ENCODE data around the gene C1orf35.

C1orf35 gene

DNA sequence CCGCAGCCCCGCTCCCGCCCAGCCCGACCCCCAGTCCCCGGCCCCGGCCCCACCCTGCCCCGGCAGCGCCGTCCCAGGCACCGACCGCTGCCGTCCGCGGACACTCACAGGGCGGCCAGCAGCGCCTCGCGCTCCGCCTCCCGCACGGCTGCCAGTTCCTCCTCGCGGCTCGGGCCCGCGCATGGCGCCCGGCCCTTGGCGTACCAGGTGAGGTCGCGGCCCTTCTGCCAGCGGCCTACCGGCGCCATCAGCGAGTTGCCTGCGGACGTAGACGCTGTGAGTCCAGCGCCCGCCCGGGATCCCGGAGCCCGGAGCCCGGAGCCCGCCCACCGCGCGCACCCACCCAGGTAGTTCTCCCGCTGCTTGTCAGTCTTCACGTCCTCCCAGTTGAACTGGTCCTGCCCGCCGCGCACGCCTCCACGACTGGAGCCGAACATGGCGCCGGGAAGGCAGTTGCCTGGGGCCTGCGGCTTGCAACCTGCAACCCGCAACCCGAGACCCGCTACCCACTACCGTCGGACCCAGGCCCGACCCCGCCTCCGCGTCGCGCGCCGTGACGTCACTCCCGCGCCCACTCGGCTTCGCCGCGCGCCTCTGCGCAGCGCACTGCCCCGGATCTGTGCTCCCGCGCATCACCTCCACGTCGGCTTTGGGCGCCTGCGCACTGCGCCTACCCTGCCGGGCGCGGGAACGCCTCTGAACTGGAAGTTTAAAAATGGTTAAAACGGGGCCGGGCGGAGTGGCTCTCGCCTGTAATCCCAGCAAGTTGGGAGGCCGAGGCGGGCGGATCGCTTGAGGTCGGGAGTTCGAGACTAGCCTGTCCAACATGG, at the start of gene C1orf35:
TSS of gene C1orf35 (minus strand) at position 535 of the 830 bp plus-strand sequence. CDS start at position 437, 98 bp downstream.
- peak; percentile 94 to 96 for DNase-seq

DNA sequence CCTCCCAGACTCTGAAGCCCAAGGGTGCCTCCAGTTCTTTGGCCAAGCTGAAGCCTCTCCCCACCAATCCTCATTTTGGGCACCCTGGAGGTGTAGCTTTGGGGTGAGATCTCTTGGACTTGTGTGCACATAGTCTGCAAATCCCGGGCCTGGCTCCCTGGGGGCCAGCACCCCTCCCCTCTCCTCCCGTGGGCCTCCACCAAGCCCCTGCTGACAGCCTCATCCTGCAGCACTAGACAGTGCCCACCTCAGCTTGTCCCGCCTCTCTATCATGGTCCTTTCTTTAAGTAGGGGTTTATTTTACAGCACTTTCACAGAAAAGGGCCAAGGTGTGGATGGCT, 49.8 kb upstream of the C1orf35 start:
- no peak for DNase-seq

DNA sequence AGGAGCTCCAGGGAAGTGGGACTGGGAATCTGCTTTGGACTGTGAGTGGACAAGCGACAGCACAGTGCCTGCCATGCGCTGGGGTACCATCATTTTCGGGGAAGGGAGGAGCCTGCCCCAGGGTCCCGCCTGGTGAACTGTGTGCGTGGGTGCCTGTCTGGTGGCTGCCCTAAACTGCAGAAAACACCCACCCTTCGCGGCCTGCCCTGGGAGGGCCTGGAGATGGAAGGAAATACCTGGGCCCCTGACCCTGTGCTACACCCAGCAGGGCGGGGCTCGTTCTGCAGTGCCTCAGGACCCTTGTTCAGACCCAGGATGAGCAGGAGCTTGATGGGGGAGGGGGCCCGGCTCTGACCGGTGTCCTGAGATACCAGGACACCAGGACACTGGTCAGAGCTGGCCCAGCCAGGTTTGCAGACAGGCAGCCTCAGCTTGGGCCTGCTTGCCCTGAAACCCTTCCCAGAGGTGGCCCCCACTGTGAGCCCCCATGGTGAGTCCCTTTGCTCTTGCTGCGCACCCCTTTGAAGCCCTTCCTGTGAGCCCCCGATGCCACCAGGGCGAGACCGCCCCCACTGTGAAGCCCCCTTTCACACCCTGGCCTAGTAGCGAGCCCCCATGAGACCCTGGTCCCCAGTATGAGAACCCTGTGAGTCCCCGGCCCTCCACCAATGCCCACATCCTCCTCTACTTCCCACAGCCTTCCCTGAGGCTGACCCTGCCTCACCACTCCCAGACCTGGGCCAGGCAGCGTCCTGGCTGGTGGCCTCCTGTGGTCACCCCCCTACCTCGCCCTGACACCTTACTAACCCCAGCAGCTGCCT, 49.2 kb upstream of the C1orf35 start:
- no peak for DNase-seq

- DNase-seq, result no peak
Measured at GRCh38 chr1:228151180-228151925, 48.2 kb upstream of the C1orf35 start.

DNA sequence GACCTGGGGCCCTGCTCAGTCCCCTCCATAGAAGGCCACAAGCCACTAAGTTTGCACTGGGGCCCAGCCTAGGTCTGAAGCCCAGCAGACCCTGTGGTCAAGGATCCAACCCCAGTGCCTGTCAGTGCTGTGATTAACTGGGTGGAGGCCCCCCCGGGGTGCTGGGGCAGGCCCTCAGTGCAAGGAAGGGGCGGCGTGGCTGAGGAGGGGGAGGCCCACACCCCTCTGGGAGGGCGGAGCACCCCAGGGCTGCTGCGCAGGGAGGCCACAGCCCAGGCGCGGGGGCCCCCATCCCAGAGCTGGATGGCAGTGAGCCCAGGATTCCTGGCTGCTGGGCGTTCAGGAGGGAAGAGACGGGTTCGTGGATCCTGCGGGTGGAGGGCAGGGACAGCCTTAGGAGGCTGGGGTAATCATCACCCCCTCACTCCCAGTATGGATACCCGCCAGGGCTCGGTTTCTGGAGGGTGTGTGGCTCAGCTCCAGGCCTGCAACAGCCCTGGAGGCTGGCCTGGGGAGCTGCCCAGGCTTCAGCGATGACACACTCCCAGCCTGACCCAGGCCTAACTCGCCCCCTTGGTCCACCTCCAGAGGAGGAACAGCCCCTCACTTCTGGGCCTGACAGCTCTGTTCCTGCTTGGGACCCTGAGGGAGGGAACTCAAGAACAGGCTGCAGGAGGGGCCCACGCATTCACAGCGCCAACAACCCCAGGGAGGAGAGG, 47.5 kb upstream of the C1orf35 start:
- peak in 1 of 2 experiments; percentile 24 for DNase-seq

GRCh38 chr1:228150120-228150460, 47.0 kb upstream of the C1orf35 start:
- DNase-seq, result no peak

- DNase-seq, result no peak
Measured at GRCh38 chr1:228149406-228150119, 46.4 kb upstream of the C1orf35 start, which contains the start of gene GJC2. GJC2 (plus strand) TSS chr1:228149930; CDS start chr1:228157759, 7,829 bp downstream.

DNA sequence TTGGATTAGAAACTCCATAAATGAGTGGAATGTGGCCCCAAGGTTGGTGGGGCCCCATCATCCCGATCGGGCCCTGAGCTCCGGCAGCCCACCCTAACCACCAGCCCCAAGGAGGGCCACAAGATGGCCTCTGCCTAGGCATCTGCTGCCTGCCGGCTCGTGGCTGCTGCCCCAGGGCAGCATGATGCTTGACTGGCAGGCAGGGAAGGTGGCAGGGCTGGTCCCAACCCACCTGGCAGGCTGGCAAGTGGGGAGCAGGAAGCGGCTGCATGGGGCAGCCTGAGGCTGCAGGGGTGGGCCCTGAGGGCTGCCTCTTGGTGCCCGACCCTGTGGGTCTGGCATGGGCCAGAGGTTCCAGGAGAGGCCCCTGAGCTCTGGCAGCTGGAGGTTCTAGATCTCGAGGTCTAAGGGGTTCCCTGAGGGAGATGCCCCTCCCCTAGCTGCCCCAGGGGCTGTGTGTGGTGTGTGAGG, 45.8 kb upstream of the C1orf35 start:
- no peak for DNase-seq

DNA sequence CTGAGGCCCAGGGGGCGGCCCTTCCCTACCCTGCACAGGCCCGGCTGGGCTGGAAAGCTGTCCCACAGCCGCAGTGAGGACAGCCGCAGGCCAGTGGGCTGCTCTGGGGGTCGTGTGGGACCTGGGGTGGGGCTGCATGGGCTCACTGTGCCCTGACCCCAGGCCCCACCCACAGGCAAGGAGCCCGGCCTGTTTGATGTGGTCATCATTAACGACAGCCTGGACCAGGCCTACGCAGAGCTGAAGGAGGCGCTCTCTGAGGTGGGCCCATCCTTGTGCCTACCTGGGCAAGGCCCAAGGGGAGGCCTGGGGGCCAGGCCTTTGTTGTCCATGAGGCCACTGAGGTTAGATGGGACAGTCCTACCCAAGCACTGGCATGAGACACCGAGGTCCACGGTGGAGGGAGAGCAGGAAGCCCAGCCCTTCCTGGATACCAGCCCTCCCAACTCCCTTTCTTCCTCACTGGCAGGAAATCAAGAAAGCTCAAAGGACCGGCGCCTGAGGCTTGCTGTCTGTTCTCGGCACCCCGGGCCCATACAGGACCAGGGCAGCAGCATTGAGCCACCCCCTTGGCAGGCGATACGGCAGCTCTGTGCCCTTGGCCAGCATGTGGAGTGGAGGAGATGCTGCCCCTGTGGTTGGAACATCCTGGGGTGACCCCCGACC, 45.2 kb upstream of the C1orf35 start:
- DNase-seq, result no peak

GRCh38 chr1:228147768-228148167, 44.6 kb upstream of the C1orf35 start:
- DNase-seq, result no peak

DNA sequence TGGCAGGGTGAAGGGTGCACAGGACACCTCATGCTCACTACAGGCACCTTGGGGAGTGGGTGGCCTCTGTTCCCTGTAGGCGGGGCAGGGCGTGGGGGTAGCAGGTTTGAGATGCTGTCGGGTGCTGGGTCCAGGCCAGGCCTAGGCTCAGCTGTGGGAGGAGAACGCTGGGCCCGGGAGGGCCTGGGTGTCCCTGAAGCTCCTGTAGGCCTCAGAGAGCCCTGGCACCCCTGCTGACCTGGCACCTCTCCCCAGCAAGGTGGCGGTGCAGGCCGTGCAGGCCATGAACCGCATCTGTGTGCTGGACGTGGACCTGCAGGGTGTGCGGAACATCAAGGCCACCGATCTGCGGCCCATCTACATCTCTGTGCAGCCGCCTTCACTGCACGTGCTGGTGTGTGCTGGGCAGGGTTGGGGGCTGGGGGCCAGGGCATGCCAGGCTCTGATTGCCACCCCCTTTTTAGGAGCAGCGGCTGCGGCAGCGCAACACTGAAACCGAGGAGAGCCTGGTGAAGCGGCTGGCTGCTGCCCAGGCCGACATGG, 44.1 kb upstream of the C1orf35 start:
- no peak for DNase-seq

DNA sequence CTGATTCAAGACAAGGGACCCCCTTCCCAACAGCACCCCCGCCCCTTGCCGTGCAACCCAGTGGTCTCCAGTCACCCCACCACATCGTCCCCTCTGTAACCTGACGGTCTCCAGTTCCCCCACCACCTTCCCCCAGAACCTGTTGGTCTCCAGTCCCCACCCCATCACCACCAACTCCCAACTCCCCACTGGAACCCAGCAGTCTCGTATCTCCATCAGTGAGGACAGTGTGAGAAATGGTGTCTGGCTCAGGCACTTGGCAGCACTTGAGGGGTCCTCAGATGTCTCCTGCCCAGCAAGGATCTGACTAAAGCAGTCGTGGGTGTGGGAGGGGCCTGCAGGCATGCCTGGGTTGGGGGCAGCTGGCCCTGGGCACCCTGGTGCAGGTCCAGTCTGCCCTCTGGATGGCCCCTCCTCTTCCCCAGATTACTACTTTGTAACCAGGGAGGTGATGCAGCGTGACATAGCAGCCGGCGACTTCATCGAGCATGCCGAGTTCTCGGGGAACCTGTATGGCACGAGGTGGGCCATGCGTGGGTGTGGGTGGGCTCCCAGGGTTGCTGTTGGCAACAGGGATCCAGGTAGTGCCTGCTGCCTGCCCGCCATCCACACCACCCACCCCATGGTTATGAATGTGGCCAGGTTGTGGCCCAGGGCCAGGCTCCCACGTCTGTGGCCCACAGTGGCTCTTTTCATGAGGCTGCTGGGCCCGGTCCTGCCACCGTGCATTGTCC, 43.5 kb upstream of the C1orf35 start:
- DNase-seq, result no peak

DNA sequence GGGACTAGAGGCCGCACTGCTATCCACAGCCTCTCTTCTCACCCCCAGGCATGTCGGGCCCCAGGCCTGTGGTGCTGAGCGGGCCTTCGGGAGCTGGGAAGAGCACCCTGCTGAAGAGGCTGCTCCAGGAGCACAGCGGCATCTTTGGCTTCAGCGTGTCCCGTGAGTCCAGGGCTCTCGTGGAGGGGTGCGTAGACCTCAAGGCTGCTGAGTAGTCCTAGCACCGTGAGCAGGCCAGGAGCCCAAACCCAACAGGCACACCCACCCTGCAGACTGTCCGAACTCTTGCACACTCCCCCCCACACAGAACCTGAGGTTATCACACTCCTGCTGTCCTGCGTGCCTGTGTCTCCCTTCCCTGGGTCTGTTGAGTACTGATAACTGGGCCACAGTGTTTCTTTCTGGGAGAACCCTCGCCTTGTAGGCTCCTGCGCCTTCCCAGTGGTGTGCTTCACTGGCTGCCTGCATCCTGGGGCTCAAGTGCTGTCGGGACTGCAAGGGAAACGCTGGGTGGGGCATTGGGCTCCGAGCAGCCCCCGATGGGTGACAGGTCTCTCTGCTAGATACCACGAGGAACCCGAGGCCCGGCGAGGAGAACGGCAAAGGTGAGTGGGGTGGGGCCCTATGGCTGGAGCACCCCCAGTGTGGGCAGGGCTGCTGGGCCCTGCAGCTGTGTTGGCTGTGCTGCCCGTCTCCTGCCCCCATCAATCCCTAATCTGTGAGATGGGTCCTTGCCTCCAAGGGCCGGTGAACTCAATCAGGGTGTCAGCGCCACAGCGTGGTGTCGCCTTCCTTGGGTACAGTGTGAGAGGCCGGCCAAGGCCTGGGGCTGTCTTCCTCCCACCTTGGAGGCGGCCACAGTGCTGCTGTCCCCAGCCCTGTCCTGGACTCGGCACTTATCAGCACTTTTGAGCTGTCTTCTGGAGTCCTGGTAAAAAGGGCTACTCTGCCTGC, 42.6 kb upstream of the C1orf35 start:
- DNase-seq, result no peak

- no peak for DNase-seq
Measured at GRCh38 chr1:228144993-228145343, 41.8 kb upstream of the C1orf35 start.

GRCh38 chr1:228144193-228144992, 41.3 kb upstream of the C1orf35 start:
- DNase-seq, result no peak

DNA sequence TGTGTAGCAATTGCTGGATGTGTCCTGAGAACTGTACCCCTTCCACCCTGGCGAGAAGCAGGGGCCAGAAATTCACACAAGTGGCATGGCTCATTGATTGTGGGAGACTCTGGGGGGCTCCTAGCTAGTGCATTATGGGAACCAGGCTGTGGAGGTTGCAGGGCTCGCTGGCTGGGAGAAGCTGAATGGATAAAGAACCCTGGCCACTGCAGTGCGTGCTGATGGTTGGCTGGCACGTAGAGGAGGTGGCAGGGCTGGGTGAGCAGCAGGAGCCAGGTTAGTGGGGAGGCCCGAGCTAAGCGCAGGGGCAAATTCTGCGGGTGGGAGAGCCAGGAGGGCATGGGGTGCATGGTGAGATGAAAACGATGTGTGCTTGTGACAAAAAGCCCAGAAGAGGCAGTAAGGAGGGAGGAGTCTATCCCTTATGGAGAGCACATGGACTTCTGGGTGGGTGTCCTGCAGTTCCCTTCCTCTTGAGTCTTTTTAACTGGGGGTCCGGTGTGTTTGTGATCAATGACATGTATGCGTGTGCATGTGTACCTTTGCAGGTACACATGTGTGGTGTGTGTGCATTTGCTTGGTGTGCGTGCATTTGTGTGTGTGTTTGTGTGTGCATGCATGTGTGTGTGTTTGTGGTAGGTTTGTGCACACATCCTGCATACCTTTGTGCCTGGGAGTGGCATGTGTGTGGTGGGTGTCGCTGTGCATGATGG, 40.5 kb upstream of the C1orf35 start:
- DNase-seq, result no peak

DNA sequence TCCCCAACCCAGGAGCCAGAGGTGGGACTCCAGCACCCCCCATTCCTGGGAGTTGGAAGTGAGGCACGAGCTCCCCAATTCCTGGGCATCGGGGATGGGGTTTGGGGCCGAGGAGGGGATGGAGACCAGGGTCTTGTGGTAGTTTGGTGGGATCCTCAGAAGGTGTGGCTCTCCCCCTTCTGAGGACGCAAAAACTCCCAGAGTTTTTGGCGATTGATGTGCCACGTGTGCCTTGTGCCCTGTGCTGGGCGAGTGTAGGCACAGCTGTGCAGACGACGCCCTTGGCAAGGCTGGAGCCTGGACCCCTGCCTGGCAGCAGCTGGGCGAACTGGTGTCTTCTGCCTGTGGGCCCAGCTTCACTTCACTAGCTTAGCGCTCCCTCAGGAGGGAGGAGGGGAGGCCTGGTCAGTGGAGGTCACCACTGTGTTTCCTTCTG, 39.6 kb upstream of the C1orf35 start:
- no peak for DNase-seq
